MV-4-11 (cell line): ENCODE results near the gene CNTNAP5.
"Not testable (repeated sequence)": the region's sequence is repeated elsewhere in the genome, so short reads cannot be mapped to it uniquely, and the experiment has no call there.

Source experiments
- DNase-seq: peaks from one replicate; lab custom pipeline; 2025; lab: John Stamatoyannopoulos, UW

Gene CNTNAP5

GRCh38 chr2:124325667-124326440 is 300.8 kb downstream of the CNTNAP5 start:
- no peak for DNase-seq

DNA sequence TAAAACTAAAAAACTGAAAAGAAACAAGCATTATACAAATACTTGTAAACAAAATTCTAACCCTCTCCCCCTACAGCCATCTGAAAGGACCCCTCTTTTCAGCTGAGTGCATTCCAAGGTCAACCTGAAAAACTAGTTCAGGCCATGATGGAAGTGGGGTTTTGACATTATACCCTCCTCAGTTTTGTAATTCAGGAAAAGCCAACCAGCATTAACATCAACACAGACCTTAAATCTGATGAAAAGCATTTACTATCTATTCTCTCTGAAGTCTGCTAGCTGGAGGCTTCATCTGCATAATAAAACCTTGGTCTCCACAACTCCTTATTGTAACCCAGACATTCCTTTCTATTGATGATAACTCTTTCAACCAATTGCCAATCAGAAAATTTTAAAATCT is 302.2 kb downstream of the CNTNAP5 start:
- no peak for DNase-seq

GRCh38 chr2:124328397-124328796 is 303.3 kb downstream of the CNTNAP5 start:
- no peak for DNase-seq

GRCh38 chr2:124333784-124334183 is 308.7 kb downstream of the CNTNAP5 start:
- no peak for DNase-seq

DNA sequence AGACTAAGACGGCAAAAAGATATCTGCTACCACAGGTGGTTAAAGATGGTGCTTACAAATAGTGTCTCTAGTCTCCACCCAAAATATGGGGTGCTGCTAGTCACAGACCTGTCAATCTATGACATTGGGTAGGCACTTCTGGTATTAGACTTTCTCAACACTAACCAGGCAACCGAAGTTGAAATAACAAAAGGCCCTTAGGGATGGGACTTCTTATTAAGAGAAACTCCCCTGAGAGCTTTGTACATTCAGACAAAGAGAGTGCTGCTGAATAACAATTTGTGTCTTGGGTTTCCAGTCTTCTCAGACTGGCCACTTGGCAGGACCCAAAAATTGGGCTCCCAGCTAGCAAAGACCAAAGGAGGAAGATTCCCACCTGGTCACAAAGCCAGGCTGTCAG is 310.0 kb downstream of the CNTNAP5 start:
- no peak for DNase-seq

DNA sequence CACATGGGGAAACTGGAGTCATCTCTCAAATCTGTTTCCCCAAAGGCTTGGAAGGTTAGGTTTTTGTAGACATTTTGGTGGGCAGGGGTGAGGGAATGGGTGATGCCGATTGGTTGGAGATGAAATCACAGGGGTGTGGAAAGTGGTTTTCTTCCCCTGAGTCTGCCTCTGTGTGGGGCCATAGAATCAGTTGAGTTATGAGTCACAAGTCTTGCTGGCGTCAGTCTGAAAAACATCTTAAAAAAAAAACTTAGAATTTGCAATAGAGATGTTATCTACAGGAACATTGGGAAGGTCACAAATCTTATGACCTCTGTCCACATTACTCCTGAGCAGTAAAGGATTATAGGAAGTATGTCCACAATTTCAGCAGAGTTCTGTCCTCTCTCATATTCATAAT is 314.6 kb downstream of the CNTNAP5 start:
- DNase-seq = no peak

- no peak for DNase-seq
Observed at GRCh38 chr2:124343827-124344498, 318.9 kb downstream of the CNTNAP5 start.

DNA sequence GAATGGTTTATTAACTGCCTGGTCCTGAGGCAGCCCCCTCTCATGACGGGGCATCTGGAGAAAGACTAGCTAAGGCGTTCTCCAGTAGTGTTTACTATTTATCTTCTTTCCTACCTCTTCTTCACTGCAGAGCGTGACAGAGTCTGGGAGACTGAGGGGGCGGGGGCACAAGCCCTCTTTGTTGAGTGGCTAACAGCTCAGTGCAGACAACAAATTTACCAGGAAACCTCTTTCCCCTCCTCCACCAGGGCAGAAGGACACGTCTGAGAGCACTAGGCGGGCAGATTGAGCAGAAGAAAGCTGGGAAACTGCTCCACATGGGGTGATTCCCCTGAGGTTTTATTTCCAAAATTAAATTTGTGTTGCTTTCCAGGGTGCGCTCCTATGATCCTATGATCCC is 322.1 kb downstream of the CNTNAP5 start:
- DNase-seq = no peak

- DNase-seq = no peak
Observed at GRCh38 chr2:124353656-124354055, 328.6 kb downstream of the CNTNAP5 start.

- DNase-seq = no peak
Observed at GRCh38 chr2:124354466-124354865, 329.4 kb downstream of the CNTNAP5 start.

DNA sequence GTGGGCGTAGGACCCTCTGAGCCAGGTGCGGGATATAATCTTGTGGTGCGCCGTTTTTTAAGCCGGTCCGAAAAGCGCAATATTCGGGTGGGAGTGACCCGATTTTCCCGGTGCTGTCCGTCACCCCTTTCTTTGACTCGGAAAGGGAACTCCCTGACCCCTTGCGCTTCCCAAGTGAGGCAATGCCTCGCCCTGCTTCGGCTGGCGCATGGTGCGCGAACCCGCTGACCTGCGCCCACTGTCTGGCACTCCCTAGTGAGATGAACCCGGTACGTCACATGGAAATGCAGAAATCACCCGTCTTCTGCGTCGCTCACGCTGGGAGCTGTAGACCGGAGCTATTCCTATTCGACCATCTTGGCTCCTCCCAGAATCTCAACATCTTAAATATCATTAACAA is 336.9 kb downstream of the CNTNAP5 start:
- DNase-seq = not testable (repeated sequence)

GRCh38 chr2:124369181-124369580 is 344.1 kb downstream of the CNTNAP5 start:
- DNase-seq = no peak

DNA sequence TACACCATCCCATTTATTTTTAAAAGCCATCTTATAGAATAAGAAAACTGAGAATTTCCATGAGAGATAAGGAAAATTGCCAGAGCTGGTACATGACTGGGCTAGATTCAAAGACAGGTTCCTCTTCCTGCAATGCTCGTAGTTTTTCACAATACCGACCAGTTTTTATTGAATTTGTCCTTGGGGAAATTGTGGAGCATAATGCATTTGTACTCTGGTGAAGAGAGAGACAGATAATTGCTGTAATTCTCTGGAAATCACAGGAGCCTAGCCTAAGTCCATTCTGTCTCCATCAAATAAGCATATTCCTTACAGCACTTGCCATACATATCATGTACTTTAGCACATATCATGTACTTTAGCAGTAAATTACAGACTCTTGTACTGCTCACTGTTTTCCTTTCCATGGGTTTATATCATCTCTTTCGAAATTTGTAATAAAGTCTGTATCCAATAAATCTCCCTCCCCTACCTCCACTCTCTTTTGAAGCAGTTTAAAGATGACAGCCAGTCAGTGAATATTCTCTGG is 355.2 kb downstream of the CNTNAP5 start:
- DNase-seq = no peak

DNA sequence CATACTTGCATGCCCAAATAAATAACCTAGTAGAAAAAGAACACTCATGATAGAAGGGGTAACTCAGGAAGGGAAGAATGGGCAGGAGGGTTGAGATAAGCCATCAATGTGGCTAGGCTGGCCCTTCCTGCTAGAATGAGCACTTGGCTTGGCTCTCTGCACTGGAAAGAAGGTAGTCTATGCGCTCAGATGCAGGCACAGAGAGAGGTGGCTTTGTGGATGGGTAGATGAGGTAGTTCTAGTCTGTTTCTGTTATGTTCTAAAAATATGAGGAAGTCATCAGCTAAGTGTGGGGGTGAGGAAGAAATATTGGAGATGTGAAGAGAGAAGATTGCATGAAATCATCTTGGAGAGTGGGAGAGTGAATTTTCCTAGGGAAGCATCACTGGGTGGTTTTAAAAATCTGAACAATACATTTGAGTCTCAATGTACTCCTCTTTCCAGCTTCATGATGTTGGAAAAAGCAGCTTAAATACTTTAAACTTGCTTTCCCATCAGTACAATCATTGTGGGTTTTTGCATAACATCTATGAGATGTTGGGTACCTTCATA is 357.1 kb downstream of the CNTNAP5 start:
- no peak for DNase-seq

GRCh38 chr2:124395961-124396360 is 370.9 kb downstream of the CNTNAP5 start:
- DNase-seq = no peak

GRCh38 chr2:124402274-124402673 is 377.2 kb downstream of the CNTNAP5 start:
- no peak for DNase-seq

GRCh38 chr2:124407836-124408534 is 382.9 kb downstream of the CNTNAP5 start:
- not testable (repeated sequence) for DNase-seq

GRCh38 chr2:124424074-124424473 is 399.0 kb downstream of the CNTNAP5 start:
- no peak for DNase-seq

DNA sequence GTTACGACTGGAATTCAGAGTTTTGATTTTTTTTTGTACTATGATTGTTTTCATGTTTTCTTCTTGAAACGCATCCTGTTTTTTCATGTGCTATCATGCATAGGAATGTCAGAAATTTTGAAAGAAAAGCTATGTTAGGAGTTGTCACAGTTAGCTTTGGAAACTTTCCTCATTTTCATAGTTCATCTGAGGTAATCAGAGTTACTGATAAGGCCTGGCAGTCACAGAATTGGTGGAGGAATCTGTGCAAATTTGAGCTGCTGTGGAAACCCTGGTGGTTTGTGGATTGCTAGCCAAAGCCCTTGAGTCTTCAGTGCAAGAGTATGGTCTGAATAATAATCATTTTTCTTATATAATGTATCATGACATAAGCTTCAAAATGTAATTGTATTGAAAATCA is 401.0 kb downstream of the CNTNAP5 start:
- DNase-seq = no peak

DNA sequence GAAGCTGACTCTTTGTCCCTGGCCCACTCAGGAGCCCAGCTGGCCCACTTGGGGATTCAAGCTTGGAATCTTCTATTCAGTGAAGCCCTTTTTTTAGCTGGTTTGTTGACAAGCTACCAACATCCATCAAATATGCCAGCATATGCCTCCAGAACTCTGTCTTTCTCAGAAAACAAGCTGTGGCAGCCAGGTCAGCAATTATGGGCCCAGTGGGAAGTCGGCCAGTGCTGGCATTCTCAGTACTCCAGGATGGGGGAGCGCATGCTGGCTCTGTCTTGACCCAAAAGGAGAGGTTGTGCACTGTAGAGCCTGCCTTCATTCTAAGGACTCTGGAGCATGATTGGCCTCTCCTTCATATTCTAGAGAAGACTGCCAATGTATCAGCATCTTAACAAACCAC is 401.5 kb downstream of the CNTNAP5 start:
- DNase-seq = no peak

GRCh38 chr2:124437811-124438210 is 412.7 kb downstream of the CNTNAP5 start:
- DNase-seq = no peak

- DNase-seq = no peak
Observed at GRCh38 chr2:124450481-124450880, 425.4 kb downstream of the CNTNAP5 start.
